Osteoblast (primary cell): ENCODE measurements around the gene ATIC. TPM values are rescaled to one million over a fixed set of nuclear protein-coding genes. Genes with fewer than 3 reads are reported as not detected.
A peak's percentile ranks its signal among the peaks of the same experiment; 100 is the strongest.

Experiments used
- DNase-seq: peaks from one replicate; pipeline ENCODE4 v3.0.0; 2011; ENCODE audit warnings: low spot score, mixed read lengths; ENCODE audit not compliant: insufficient read length; ENCODE audit errors: missing footprints
- H2AFZ ChIP-seq: 2 replicates; pipeline ENCODE4 v1.6.0; 2011; ENCODE audit warnings: mild to moderate bottlenecking, low read length
- H3K27ac ChIP-seq: 2 replicates; pipeline ENCODE4 v1.5.1; 2011; ENCODE audit warnings: mild to moderate bottlenecking, low read depth, low read length, moderate library complexity
- H3K27me3 ChIP-seq: 2 replicates; pipeline ENCODE4 v1.6.0; 2012; ENCODE audit warnings: mild to moderate bottlenecking, control low read depth, inconsistent platforms, low read length, moderate library complexity; ENCODE audit not compliant: insufficient read depth
- H3K36me3 ChIP-seq: 2 replicates; pipeline ENCODE4 v1.5.1; 2011; ENCODE audit warnings: mild to moderate bottlenecking, low read length, control low read depth, moderate library complexity; ENCODE audit not compliant: insufficient read depth
- H3K4me1 ChIP-seq: 2 replicates; pipeline ENCODE4 v1.5.1; 2011; ENCODE audit warnings: mild to moderate bottlenecking, low read length, control low read depth, moderate library complexity; ENCODE audit not compliant: insufficient read depth
- H3K4me2 ChIP-seq: 2 replicates; pipeline ENCODE4 v1.6.0; 2011; ENCODE audit warnings: mild to moderate bottlenecking, low read length; ENCODE audit not compliant: insufficient read depth
- H3K4me3 ChIP-seq: fragments of 200-600 bp; sonication (generic); 3 replicates; pipeline ENCODE4 v1.5.1; 2012; ENCODE audit warnings: mild to moderate bottlenecking, low read length, inconsistent platforms; ENCODE audit not compliant: insufficient read depth
- H3K79me2 ChIP-seq: 2 replicates; pipeline ENCODE4 v1.6.0; 2012; ENCODE audit warnings: mild to moderate bottlenecking, low read length, control low read depth, inconsistent platforms; ENCODE audit not compliant: insufficient read depth
- H3K9me3 ChIP-seq: 2 replicates; pipeline ENCODE4 v1.5.1; 2011; ENCODE audit warnings: low read depth, low read length, control low read depth
- H4K20me1 ChIP-seq: 2 replicates; pipeline ENCODE4 v1.6.0; 2012; ENCODE audit warnings: mild to moderate bottlenecking, low read length, control low read depth; ENCODE audit not compliant: insufficient read depth
- CTCF ChIP-seq: IDR thresholded peaks from 2 replicates; pipeline ENCODE4 v1.5.1; 2011; ENCODE audit warnings: mild to moderate bottlenecking, low read depth, low read length, moderate library complexity; ENCODE audit errors: extremely low read depth
- total RNA-seq: library from RNA; depleted of rRNA; stranded (reverse); fragments of >200 nt; gene quantifications from 2 replicates; pipeline ENCODE4 v1.2.3, GENCODE V29; 2012

The ATIC gene
- total RNA-seq, 1 donor: 17.7 TPM

- Histone ChIP-seq H3K4me2 (no peak overlapping the region), H3K9me3 (no peaks in the 10 kb centered on the region), H3K27ac (no peak overlapping the region), H3K4me1 (peaks cover 4% of the 10 kb centered on the region), H3K27me3 (no peaks in the 10 kb centered on the region), H3K36me3 (no peaks in the 10 kb centered on the region), H3K79me2 (no peaks in the 10 kb centered on the region), H2AFZ (no peak overlapping the region), H3K4me3 (no peak overlapping the region), H4K20me1 (no peaks in the 10 kb centered on the region)
- no peak for TF ChIP-seq CTCF
- no peak for DNase-seq
These were observed 37.0 kb upstream of the ATIC start for GRCh38 chr2:215274829-215275228.

DNA sequence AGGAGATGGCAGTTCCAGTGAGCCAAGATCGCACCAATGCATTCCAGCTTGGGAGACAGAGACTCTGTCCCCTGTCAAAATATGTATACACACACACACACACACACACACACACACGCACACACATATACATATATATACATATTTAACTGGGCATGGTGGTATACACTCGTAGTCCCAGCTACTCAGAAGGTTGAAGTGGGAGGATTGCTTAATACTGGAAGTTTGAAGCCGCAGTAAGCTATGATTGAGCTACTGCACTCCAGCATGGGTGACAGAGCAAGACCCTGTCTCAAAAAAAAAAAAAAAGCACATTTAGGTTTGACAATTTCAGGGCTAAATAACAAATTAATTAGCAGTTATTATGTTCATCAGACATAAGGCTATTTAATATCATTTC lies 36.0 kb upstream of the ATIC start:
- Histone ChIP-seq H3K4me1 (peaks cover 4% of the 10 kb centered on the region), H2AFZ (no peak overlapping the region), H3K36me3 (no peaks in the 10 kb centered on the region), H3K27ac (no peak overlapping the region), H3K4me2 (no peak overlapping the region), H3K4me3 (no peak overlapping the region), H4K20me1 (no peaks in the 10 kb centered on the region), H3K79me2 (no peaks in the 10 kb centered on the region), H3K9me3 (no peaks in the 10 kb centered on the region), H3K27me3 (no peaks in the 10 kb centered on the region)
- DNase-seq: no peak
- TF ChIP-seq CTCF: no peak

DNA sequence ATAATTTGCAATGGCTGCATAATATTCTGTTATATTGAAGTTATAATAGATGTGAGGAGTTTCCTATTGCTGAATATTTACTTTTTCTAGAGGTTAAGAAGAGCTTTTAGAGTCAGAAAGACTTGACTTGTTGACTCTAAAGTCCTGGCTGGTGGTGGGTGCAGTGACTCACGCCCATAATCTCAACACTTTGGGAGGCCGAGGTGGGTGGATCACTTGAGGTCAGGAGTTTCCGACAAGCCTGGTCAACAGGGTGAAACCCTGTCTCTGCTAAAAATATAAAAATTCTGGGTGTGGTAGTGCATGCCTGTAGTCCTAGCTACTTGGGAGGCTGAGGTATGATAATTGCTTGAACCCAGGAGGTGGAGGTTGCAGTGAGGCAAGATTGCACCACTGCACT lies 33.9 kb upstream of the ATIC start:
- H3K27me3 ChIP-seq: no peaks in the 10 kb centered on the region
- no peaks in the 10 kb centered on the region for H3K36me3 ChIP-seq
- H3K79me2 ChIP-seq: no peaks in the 10 kb centered on the region
- no peak for DNase-seq
- H4K20me1 ChIP-seq: no peaks in the 10 kb centered on the region
- H3K4me2 ChIP-seq: peak overlapping the region; percentile 43
- H3K4me3 ChIP-seq: no peak overlapping the region
- H3K27ac ChIP-seq: no peak overlapping the region
- no peaks in the 10 kb centered on the region for H3K9me3 ChIP-seq
- TF ChIP-seq CTCF: no peak
- H3K4me1 ChIP-seq: peaks cover 4% of the 10 kb centered on the region
- no peak overlapping the region for H2AFZ ChIP-seq

GRCh38 chr2:215280326-215280725 lies 31.5 kb upstream of the ATIC start:
- Histone ChIP-seq H3K79me2 (no peaks in the 10 kb centered on the region), H2AFZ (no peak overlapping the region), H3K36me3 (no peaks in the 10 kb centered on the region), H4K20me1 (no peaks in the 10 kb centered on the region), H3K4me3 (no peak overlapping the region), H3K4me2 (no peak overlapping the region), H3K27ac (no peak overlapping the region), H3K27me3 (no peaks in the 10 kb centered on the region), H3K4me1 (peaks cover 10% of the 10 kb centered on the region), H3K9me3 (no peaks in the 10 kb centered on the region)
- TF ChIP-seq CTCF: no peak
- DNase-seq: no peak
